COLO668 (cell line): ENCODE results near the gene DIDO1.

Experiments used
- DNase-seq: peaks from one replicate; lab custom pipeline; 2025; ENCODE audit not compliant: unreplicated experiment; lab: John Stamatoyannopoulos, UW

The DIDO1 gene

GRCh38 chr20:62926229-62927127 is at the start of gene DIDO1:
TSS of gene DIDO1 (minus strand) at chr20:62926505.
- DNase-seq: peak; percentile 96

- DNase-seq: no peak
These were observed 49.0 kb upstream of the DIDO1 start for GRCh38 chr20:62975251-62975760.

GRCh38 chr20:62972845-62973745 is 46.8 kb upstream of the DIDO1 start:
- DNase-seq: no peak

GRCh38 chr20:62971950-62972844 is 45.9 kb upstream of the DIDO1 start:
- DNase-seq: peak; percentile 88

- no peak for DNase-seq
These were observed 45.1 kb upstream of the DIDO1 start for GRCh38 chr20:62971211-62971949.

GRCh38 chr20:62970307-62971210 is 44.3 kb upstream of the DIDO1 start:
- DNase-seq: no peak

GRCh38 chr20:62969939-62970306 is 43.6 kb upstream of the DIDO1 start:
- no peak for DNase-seq

GRCh38 chr20:62969179-62969760 is 43.0 kb upstream of the DIDO1 start:
- no peak for DNase-seq

- no peak for DNase-seq
These were observed 42.3 kb upstream of the DIDO1 start for GRCh38 chr20:62968378-62969178.

- DNase-seq: no peak
These were observed 41.5 kb upstream of the DIDO1 start for GRCh38 chr20:62967628-62968351.

GRCh38 chr20:62967149-62967501 is 40.8 kb upstream of the DIDO1 start:
- DNase-seq: no peak

- DNase-seq: no peak
These were observed 40.2 kb upstream of the DIDO1 start for GRCh38 chr20:62966212-62967148.

GRCh38 chr20:62965363-62965771 is 39.1 kb upstream of the DIDO1 start:
- no peak for DNase-seq

- DNase-seq: no peak
These were observed 38.4 kb upstream of the DIDO1 start for GRCh38 chr20:62964700-62965099.

- no peak for DNase-seq
These were observed 37.5 kb upstream of the DIDO1 start for GRCh38 chr20:62963614-62964397.
